ENCODE data around the gene ATXN2L.

- no peak for TF ChIP-seq EP300 (IDR thresholded peaks at IDR 0.05; ENCODE audit: borderline replicate concordance)
- TF ChIP-seq EGR1 (IDR thresholded peaks at IDR 0.05): no peak
- no peak for TF ChIP-seq CEBPB (IDR thresholded peaks at IDR 0.05)
- no peak for TF ChIP-seq NFIC (IDR thresholded peaks at IDR 0.05)
- no peak for TF ChIP-seq RAD21 (IDR thresholded peaks at IDR 0.05; ENCODE audit: low read depth)
Measured at GRCh38 chr16:28859326-28859725, 36.5 kb downstream of the ATXN2L start.
